Adrenal gland (tissue), 5 donors: ENCODE measurements around the gene TTC23.

Experiments
- CTCF ChIP-seq, 6 experiments: fragments of 450-650 bp in 4 of 6; fragments of 200-600 bp in 2 of 6; sonication (generic) in 1 of 6; IDR thresholded peaks; 1 replicate in 5 of 6; 2 replicates in 1 of 6; pipeline versions ENCODE4 v1.5.1 to v1.8.0; 2016 to 2021; ENCODE audit warnings: antibody characterized with exemption in 6 of 6, mild to moderate bottlenecking in 2 of 6, moderate library complexity in 1 of 6
- POLR2A ChIP-seq, 2 donors: fragments of 450-650 bp; IDR thresholded peaks; one replicate each; pipeline ENCODE4 v1.6.1; 2017; ENCODE audit warnings: antibody characterized with exemption in 2 of 2, mild to moderate bottlenecking in 2 of 2, moderate library complexity in 1 of 2
- donor health status: DM: no; HTN: no; CAD: no.

GRCh38 chr15:99158626-99159412, 90.6 kb downstream of the TTC23 start:
- TF ChIP-seq CTCF (IDR thresholded peaks at IDR 0.05) (no peak), POLR2A (IDR thresholded peaks at IDR 0.05) (no peak)
